ENCODE measurements around the gene MB21D2.
"Not testable (repeated sequence)": the region's sequence is repeated elsewhere in the genome, so short reads cannot be mapped to it uniquely, and the experiment has no call there.

Gene MB21D2

GRCh38 chr3:192851821-192852372 lies 65.8 kb downstream of the MB21D2 start:
- no peak for DNase-seq

DNA sequence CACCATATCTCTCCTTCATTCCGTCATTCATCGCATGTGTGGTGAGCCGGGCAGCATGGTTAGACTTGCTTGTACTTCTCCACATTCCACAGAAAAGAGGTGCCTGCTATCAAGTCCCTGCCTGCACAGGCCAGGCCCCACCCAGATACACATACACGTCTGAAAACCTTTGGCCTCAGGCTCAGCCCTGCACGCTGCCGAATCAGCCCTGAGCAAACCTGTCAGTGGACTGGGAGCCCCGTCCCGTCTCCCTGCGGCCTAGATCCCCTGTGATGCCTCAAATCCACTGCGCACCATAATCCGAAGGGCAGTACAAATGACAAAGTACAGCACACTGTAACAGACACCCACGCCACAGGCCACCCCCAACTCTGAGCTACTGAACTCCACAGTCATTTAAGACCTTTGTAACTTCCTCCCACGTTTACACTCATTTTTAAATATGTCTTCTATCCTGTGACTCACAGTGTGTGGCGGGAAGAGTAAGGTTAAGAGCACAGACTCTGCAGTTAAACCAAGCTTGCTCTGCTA lies 67.1 kb downstream of the MB21D2 start:
- peak; percentile 29 to 41 for DNase-seq

- DNase-seq = not testable (repeated sequence)
Observed at GRCh38 chr3:192849821-192850220, 67.8 kb downstream of the MB21D2 start.

GRCh38 chr3:192848371-192849233 lies 69.1 kb downstream of the MB21D2 start:
- no peak for DNase-seq

- DNase-seq = no peak
Observed at GRCh38 chr3:192847941-192848340, 69.7 kb downstream of the MB21D2 start.

DNA sequence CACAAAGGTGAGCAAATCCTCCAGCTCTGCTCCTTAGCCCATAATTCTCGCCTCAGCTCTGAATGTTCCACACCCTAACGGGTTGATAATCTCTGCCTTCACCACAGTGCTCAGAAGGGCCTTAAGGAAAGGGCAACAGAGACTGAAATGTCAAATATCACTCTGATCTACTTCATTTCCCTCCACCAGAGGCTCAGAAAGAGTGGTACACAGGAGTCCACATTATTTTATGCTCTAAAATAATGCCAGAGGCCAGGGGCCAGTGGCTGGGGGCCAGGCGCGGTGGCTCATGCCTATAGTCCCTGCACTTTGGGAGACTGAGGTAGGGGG lies 72.2 kb downstream of the MB21D2 start:
- DNase-seq = no peak

DNA sequence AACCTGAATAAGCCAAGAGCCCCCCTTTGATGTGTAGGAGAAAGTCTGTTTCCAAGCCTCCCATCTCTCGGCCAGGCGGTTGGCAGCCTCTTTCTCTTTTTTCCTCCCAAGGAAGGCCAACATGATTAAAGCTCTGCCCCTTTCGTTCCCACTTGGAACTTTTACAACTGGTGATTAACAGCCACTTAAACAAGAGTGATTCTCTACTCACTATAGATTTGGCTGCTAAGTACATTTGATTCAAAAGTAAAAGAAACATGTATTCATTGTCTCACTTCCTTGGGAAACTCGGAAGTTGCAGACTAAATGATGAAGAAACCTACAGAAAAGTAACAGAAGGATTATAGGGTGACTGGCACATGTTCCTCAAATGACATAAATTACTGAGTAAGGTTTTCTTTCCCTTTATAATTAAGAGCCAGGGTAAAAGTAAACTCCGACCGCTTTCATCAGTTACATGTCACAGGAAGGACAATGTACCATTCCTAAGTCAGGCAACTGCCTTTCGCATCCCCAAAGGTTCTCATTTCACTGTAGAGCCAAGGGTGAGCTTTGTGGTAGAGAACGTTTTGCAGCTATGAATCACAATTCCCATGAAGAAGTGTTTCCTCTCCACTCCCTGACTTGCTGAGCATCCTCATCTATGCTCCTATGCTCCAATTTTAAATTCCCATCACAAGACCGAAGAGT lies 72.7 kb downstream of the MB21D2 start:
- no peak for DNase-seq

GRCh38 chr3:192844486-192844765 lies 73.2 kb downstream of the MB21D2 start:
- DNase-seq = no peak

DNA sequence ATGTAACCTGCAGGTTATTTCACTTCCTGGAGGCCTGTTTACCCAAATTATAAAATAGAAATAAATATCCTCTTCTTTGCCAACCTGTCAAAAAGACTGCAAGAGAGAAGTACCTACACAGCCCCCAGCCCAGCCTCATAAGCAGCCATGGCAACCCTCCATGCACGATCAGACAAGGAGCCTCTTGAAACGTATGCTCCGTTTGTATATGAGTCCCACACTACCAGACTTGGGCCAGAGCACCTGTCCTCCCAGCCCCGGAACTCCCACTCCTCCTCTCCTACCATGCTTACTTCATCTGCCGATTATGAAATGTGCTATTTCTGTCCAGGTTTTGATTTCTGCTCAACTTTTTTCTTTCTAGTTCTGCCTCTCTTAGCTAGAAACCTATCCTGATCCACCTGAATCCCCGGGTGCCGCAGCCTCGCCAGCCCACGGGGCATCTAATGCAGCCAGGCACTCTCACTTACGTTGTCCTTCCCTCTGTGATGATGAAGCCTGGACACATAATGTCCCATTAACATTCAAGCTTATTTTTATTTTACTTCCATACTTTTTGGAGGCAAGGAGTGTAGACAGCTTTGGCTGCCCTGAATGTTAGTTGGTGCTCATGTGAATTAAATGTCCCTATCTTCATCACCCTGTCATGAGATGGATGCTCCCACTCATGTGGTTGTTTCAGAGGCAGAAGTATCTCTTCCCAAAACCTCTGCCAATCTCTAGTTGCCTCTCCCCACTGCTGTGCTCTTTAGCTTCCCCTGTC lies 73.8 kb downstream of the MB21D2 start:
- no peak for DNase-seq

DNA sequence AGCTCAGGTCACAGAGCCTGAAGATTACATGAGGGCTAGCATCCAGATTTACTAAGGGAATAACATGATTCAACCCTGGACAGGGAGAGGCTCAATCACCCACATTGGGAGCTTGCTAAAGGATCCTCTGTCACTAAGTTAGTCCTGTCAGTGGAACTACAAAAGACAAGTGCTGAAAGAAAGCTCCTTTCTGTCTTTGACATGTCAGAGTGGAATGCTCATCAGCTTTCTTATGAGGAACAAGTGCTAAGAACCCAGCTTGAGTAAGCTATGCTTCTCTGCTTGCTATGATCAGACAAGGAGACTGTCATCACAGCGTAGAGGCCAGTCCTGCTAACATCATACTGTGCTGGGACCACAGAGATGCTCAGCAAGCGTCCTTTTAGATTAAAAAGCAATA lies 74.5 kb downstream of the MB21D2 start:
- DNase-seq = no peak

DNA sequence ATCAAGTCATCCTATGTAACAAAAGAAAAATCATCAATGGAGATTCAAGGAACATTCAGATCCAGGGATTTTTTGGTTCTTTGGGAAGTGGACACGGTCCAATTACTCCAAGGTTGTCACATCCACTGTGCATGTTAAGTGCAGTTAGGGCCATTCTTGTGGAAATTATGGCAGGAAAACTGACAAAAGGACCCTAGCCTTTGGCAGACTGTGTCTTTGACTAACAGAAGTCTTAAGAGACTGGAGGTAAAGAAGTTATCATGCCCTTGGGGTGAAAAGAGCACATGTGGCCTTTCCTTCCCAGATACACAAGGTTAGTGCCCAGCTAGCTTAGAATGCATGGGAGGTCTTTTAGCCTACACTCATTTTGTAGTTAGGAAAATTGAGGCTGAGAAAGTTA lies 74.9 kb downstream of the MB21D2 start:
- DNase-seq = no peak

DNA sequence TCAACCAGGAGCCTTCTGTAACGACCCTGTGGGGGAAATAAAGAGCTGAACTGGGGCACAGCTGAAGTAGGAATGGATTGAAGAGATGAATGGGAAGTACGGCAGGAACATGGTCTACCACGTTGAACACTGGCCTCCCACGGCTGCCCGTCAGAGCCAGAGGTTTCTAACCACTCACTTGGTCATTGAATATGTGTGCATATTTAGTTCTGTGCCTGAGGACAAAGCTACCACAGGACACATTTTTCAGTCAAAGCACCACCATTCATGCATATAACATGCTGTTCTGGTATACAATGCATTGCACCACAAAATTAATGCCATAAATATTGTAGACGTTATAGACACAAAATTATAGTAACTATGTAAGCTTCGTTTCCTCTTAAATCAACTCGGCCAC lies 75.5 kb downstream of the MB21D2 start:
- DNase-seq = no peak

DNA sequence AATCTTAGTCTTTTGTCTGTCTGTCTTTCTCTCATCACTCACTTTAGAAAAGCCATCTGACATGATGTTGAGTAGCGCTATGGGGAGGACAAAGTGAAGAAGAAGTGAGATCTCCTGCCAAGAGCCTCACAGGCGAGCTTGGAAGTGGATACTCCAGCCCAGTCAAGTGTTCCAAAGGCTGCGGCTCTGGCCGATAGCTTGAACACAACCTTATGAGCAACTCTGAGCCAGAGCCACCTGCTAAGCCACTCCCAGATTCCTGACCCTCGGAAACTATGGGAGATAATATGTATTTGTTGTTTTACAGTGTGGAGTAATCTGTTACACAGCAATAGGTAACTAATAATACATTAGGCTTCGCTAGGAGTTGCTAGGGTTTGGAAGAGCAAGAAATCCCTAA lies 76.2 kb downstream of the MB21D2 start:
- DNase-seq = no peak

GRCh38 chr3:192840143-192840836 lies 77.4 kb downstream of the MB21D2 start:
- DNase-seq = no peak

DNA sequence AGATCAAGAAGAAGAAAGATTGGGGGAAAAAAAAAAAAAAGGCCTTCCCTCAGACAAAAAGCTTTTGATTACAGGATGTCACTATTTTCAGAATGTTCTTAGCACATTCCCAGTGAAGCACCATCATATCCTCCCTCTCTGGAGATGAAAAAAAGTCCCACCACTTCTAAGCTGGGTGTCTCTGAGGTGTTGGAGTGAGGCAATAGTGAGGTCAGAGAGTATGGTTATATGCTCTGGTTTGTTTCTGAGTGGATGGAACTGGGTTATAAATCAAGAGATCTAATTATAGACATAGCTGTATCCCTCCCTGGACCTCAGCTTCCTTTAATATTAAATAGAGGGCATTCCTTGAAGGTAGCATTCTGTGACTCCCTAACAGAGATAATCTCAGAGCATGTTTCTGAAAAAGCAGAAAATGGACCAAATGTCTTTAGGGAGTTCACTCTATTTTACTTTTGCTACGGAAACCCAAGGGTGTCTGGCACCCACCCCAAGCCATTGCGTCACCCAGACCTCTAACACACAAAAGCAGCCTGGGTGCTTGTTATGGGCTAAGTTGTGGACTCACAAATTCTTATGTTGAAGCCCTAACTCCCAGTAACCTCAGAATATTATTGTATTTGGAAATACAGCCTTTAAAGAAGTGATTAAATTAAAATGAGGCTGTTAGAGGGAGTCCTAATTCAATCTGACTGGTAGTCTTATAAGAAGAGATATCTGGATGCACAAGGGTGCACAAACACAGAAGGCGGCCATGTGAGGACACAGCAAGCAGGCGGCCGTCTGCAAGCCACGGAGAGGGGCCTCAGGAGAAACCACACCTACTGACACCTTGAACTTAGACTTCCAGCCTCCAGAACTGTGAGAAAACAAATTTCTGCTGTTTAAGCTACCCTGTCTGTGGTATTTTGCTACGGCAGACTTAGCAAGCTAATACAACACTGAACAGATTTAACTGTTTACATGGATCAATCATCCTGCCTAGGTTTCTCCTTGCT lies 81.5 kb downstream of the MB21D2 start:
- no peak for DNase-seq

DNA sequence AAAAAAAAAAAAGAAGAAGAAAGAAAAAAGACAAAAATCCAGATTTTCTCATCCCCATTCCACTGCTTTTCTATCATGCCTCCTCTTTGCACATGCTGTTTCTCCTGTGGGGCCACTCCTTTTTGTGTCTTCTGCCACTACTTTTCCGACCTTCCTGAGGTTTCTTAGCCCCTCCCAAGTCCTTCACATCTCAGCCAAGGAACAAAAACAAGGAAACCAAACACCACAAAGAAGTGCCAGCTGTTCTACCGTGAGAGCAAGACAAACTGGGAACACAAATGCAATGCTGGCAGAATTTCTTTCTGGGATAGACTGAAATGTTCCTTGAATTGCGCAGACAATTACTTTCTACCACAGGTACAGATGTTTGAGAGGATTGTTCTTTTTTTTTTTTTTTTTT lies 83.2 kb downstream of the MB21D2 start:
- DNase-seq = no peak

- DNase-seq = no peak
Observed at GRCh38 chr3:192833177-192833890, 84.3 kb downstream of the MB21D2 start.

DNA sequence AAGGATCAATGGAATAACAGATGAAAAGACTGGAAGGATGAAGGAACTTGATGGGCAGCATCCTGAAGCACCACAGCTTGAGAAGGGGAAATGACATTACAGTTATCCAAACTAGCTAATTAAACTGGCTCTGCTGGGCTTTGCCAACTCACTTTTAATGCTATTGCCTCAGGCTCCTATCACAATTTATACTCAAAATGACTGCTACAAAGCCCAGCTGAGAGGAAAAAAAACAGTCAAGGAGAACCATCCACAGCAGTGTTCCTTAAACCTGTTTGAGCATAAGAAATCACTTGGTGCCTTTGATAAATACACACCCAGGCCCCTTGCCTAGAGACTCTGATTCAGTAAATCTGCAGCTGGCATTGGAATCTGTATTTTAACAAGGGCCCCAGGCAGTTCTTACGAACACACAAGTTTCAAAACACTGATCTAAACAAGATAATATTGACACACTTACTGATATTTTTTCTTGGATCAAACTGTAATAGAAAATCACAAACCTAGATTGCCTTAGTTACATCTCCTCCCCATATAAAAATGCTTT lies 85.8 kb downstream of the MB21D2 start:
- no peak for DNase-seq

- DNase-seq = no peak
Observed at GRCh38 chr3:192831111-192831644, 86.5 kb downstream of the MB21D2 start.

Data from activated CD4-positive, alpha-beta T cell treated with anti-CD3 and anti-CD28 coated beads for 4 hours (primary cell).